Esophagus (tissue), 2 donors: ENCODE measurements around the gene OGFOD3. TPM values are rescaled to one million over a fixed set of nuclear protein-coding genes. Genes with fewer than 3 reads are reported as not detected.

ENCODE experiments used
- H3K27ac ChIP-seq, 2 donors: one replicate each; pipeline ENCODE4 v1.5.1; 2013; ENCODE audit warnings: low read depth in 2 of 2, mild to moderate bottlenecking in 2 of 2, inconsistent platforms in 1 of 2, low read length in 1 of 2, moderate library complexity in 1 of 2
- H3K27me3 ChIP-seq, 2 donors: one replicate each; pipeline ENCODE4 v1.6.1; 2013; ENCODE audit warnings: low read length in 2 of 2, control low read depth in 1 of 2, mild to moderate bottlenecking in 1 of 2; ENCODE audit not compliant: insufficient read depth in 2 of 2, control insufficient read depth in 1 of 2
- H3K36me3 ChIP-seq, 2 donors: one replicate each; pipeline ENCODE4 v1.6.1; 2013; ENCODE audit warnings: low read length in 1 of 2; ENCODE audit not compliant: control insufficient read depth in 2 of 2, insufficient read depth in 2 of 2
- H3K4me1 ChIP-seq, 2 donors: one replicate each; pipeline ENCODE4 v1.6.1; 2013; ENCODE audit warnings: low read length in 1 of 2; ENCODE audit not compliant: control insufficient read depth in 2 of 2, insufficient read depth in 2 of 2
- H3K4me3 ChIP-seq, 2 donors: one replicate each; pipeline ENCODE4 v1.5.1; 2013; ENCODE audit warnings: low read length in 2 of 2, mild to moderate bottlenecking in 2 of 2, low read depth in 1 of 2, moderate library complexity in 1 of 2
- H3K9me3 ChIP-seq, 2 donors: one replicate each; pipeline ENCODE4 v1.6.1; 2013; ENCODE audit warnings: mild to moderate bottlenecking in 2 of 2, low read depth in 1 of 2, low read length in 1 of 2, moderate library complexity in 1 of 2; ENCODE audit not compliant: control insufficient read depth in 2 of 2, insufficient read depth in 1 of 2
- WGBS, 2 donors: extraction: QIAGEN DNeasy Blood & Tissue Kit; methylation state at CpG; one replicate each; pipeline ENCODE4 v1.1.7; 2013; 5-methylcytosine and 5-hydroxymethylcytosine counted together
- polyA plus RNA-seq, 2 donors: library from polyadenylated mRNA; stranded (reverse); fragments of 200-250 nt; gene quantifications; one replicate each; pipeline ENCODE4 v1.2.3, GENCODE V29; 2013
- donor health status: healthy with polysubstance abuse.
- donor health status: Bipolar disorder and iron deficiency.

The OGFOD3 gene
- polyA plus RNA-seq, 2 donors = 11.4 to 11.6 TPM

- H3K4me1 ChIP-seq = peaks cover 8 to 25% of the 10 kb centered on the region in 2 donors
- 77 to 80% methylated on average over 28 of the region's 28 CpGs for WGBS, 2 donors
- H3K4me3 ChIP-seq = no peak overlapping the region
- no peaks in the 10 kb centered on the region for H3K27me3 ChIP-seq
- peaks cover 0 to 36% of the 10 kb centered on the region in 2 donors for H3K36me3 ChIP-seq
- no peaks in the 10 kb centered on the region for H3K9me3 ChIP-seq
- no peak overlapping the region for H3K27ac ChIP-seq
These were observed 24.5 kb upstream of the OGFOD3 start for GRCh38 chr17:82442643-82443464.

- no peak overlapping the region for H3K4me3 ChIP-seq
- no peak overlapping the region for H3K27ac ChIP-seq
- H3K4me1 ChIP-seq = peaks cover 8 to 25% of the 10 kb centered on the region in 2 donors
- WGBS, 2 donors = 79 to 84% methylated on average over 27 of the region's 27 CpGs
- no peaks in the 10 kb centered on the region for H3K9me3 ChIP-seq
- peaks cover 0 to 36% of the 10 kb centered on the region in 2 donors for H3K36me3 ChIP-seq
- no peaks in the 10 kb centered on the region for H3K27me3 ChIP-seq
These were observed 23.5 kb upstream of the OGFOD3 start for GRCh38 chr17:82441691-82442487.

- no peaks in the 10 kb centered on the region for H3K27me3 ChIP-seq
- H3K36me3 ChIP-seq = peaks cover 0 to 36% of the 10 kb centered on the region in 2 donors
- whole genome bisulfite sequencing, 2 donors = 71 to 75% methylated on average over 15 to 17 of the region's 17 CpGs
- H3K4me1 ChIP-seq = peaks cover 6 to 25% of the 10 kb centered on the region in 2 donors
- H3K4me3 ChIP-seq = no peak overlapping the region
- no peaks in the 10 kb centered on the region for H3K9me3 ChIP-seq
- H3K27ac ChIP-seq = no peak overlapping the region
These were observed 22.7 kb upstream of the OGFOD3 start for GRCh38 chr17:82440991-82441627.

GRCh38 chr17:82440469-82440981, 22.1 kb upstream of the OGFOD3 start:
- no peaks in the 10 kb centered on the region for H3K9me3 ChIP-seq
- 74 to 78% methylated on average over 22 of the region's 22 CpGs for WGBS, 2 donors
- H3K27me3 ChIP-seq = no peaks in the 10 kb centered on the region
- H3K4me3 ChIP-seq = no peak overlapping the region
- peaks cover 6 to 19% of the 10 kb centered on the region in 2 donors for H3K4me1 ChIP-seq
- H3K36me3 ChIP-seq = peaks cover 0 to 33% of the 10 kb centered on the region in 2 donors
- no peak overlapping the region for H3K27ac ChIP-seq

- WGBS, 2 donors = 94 to 95% methylated on average over 34 of the region's 34 CpGs
- no peak overlapping the region for H3K27ac ChIP-seq
- H3K4me3 ChIP-seq = no peak overlapping the region
- peaks cover 6 to 15% of the 10 kb centered on the region in 2 donors for H3K4me1 ChIP-seq
- peaks cover 0 to 36% of the 10 kb centered on the region in 2 donors for H3K36me3 ChIP-seq
- no peaks in the 10 kb centered on the region for H3K9me3 ChIP-seq
- H3K27me3 ChIP-seq = no peaks in the 10 kb centered on the region
These were observed 21.5 kb upstream of the OGFOD3 start for GRCh38 chr17:82439829-82440365.

GRCh38 chr17:82439194-82439828, 20.9 kb upstream of the OGFOD3 start:
- no peaks in the 10 kb centered on the region for H3K27me3 ChIP-seq
- H3K4me3 ChIP-seq = no peak overlapping the region
- H3K4me1 ChIP-seq = peaks cover 5 to 13% of the 10 kb centered on the region in 2 donors
- 85 to 88% methylated on average over 29 of the region's 29 CpGs for WGBS, 2 donors
- no peak overlapping the region for H3K27ac ChIP-seq
- H3K36me3 ChIP-seq = peaks cover 0 to 30% of the 10 kb centered on the region in 2 donors
- no peaks in the 10 kb centered on the region for H3K9me3 ChIP-seq

- Histone ChIP-seq H3K4me3 (no peak overlapping the region), H3K27ac (no peak overlapping the region), H3K9me3 (no peaks in the 10 kb centered on the region), H3K4me1 (peaks cover 2 to 7% of the 10 kb centered on the region in 2 donors), H3K36me3 (peaks cover 0 to 24% of the 10 kb centered on the region in 2 donors), H3K27me3 (no peaks in the 10 kb centered on the region)
- WGBS, 2 donors = 85 to 89% methylated on average over 26 of the region's 26 CpGs
These were observed 20.2 kb upstream of the OGFOD3 start for GRCh38 chr17:82438401-82439193.

- H3K4me3 ChIP-seq = no peak overlapping the region
- no peaks in the 10 kb centered on the region for H3K9me3 ChIP-seq
- 79 to 93% methylated on average over 16 to 18 of the region's 18 CpGs for WGBS, 2 donors
- H3K36me3 ChIP-seq = peaks cover 0 to 13% of the 10 kb centered on the region in 2 donors
- no peak overlapping the region for H3K27ac ChIP-seq
- peaks cover 0 to 2% of the 10 kb centered on the region in 2 donors for H3K4me1 ChIP-seq
- no peaks in the 10 kb centered on the region for H3K27me3 ChIP-seq
These were observed 18.9 kb upstream of the OGFOD3 start for GRCh38 chr17:82437325-82437668.
